Osteoblast (primary cell): ENCODE results near the gene FUBP1. TPM values are rescaled to one million over a fixed set of nuclear protein-coding genes. Genes with fewer than 3 reads are reported as not detected.
"Not testable (repeated sequence)": the region's sequence is repeated elsewhere in the genome, so short reads cannot be mapped to it uniquely, and the experiment has no call there.

Experiments
- DNase-seq: peaks from one replicate; pipeline ENCODE4 v3.0.0; 2011; ENCODE audit warnings: low spot score, mixed read lengths; ENCODE audit not compliant: insufficient read length; ENCODE audit errors: missing footprints
- H2AFZ ChIP-seq: 2 replicates; pipeline ENCODE4 v1.6.0; 2011; ENCODE audit warnings: mild to moderate bottlenecking, low read length
- H3K27ac ChIP-seq: 2 replicates; pipeline ENCODE4 v1.5.1; 2011; ENCODE audit warnings: mild to moderate bottlenecking, low read depth, low read length, moderate library complexity
- H3K27me3 ChIP-seq: 2 replicates; pipeline ENCODE4 v1.6.0; 2012; ENCODE audit warnings: mild to moderate bottlenecking, control low read depth, inconsistent platforms, low read length, moderate library complexity; ENCODE audit not compliant: insufficient read depth
- H3K36me3 ChIP-seq: 2 replicates; pipeline ENCODE4 v1.5.1; 2011; ENCODE audit warnings: mild to moderate bottlenecking, low read length, control low read depth, moderate library complexity; ENCODE audit not compliant: insufficient read depth
- H3K4me1 ChIP-seq: 2 replicates; pipeline ENCODE4 v1.5.1; 2011; ENCODE audit warnings: mild to moderate bottlenecking, low read length, control low read depth, moderate library complexity; ENCODE audit not compliant: insufficient read depth
- H3K4me2 ChIP-seq: 2 replicates; pipeline ENCODE4 v1.6.0; 2011; ENCODE audit warnings: mild to moderate bottlenecking, low read length; ENCODE audit not compliant: insufficient read depth
- H3K4me3 ChIP-seq: fragments of 200-600 bp; sonication (generic); 3 replicates; pipeline ENCODE4 v1.5.1; 2012; ENCODE audit warnings: mild to moderate bottlenecking, low read length, inconsistent platforms; ENCODE audit not compliant: insufficient read depth
- H3K79me2 ChIP-seq: 2 replicates; pipeline ENCODE4 v1.6.0; 2012; ENCODE audit warnings: mild to moderate bottlenecking, low read length, control low read depth, inconsistent platforms; ENCODE audit not compliant: insufficient read depth
- H3K9me3 ChIP-seq: 2 replicates; pipeline ENCODE4 v1.5.1; 2011; ENCODE audit warnings: low read depth, low read length, control low read depth
- H4K20me1 ChIP-seq: 2 replicates; pipeline ENCODE4 v1.6.0; 2012; ENCODE audit warnings: mild to moderate bottlenecking, low read length, control low read depth; ENCODE audit not compliant: insufficient read depth
- CTCF ChIP-seq: IDR thresholded peaks from 2 replicates; pipeline ENCODE4 v1.5.1; 2011; ENCODE audit warnings: mild to moderate bottlenecking, low read depth, low read length, moderate library complexity; ENCODE audit errors: extremely low read depth
- total RNA-seq: library from RNA; depleted of rRNA; stranded (reverse); fragments of >200 nt; gene quantifications from 2 replicates; pipeline ENCODE4 v1.2.3, GENCODE V29; 2012

Gene FUBP1
- 86.9 and 91.6 TPM in 2 replicates for total RNA-seq

GRCh38 chr1:77978969-77979876, at the start of gene FUBP1:
FUBP1 (minus strand) TSS chr1:77979072; CDS start chr1:77979004, 68 bp downstream.
- peak; percentile 95 for DNase-seq
- Histone ChIP-seq H3K27me3 (no peaks in the 10 kb centered on the region), H4K20me1 (peaks cover 37% of the 10 kb centered on the region), H3K4me2 (peak within 1 kb of the TSS; percentile 77), H3K4me1 (peaks cover 36% of the 10 kb centered on the region), H3K79me2 (peaks cover 90% of the 10 kb centered on the region), H2AFZ (peak within 1 kb of the TSS; percentile 97), H3K9me3 (no peaks in the 10 kb centered on the region), H3K27ac (peak within 1 kb of the TSS; percentile 98), H3K36me3 (peaks cover 16% of the 10 kb centered on the region), H3K4me3 (peak within 1 kb of the TSS; percentile 94)
- TF ChIP-seq CTCF = peak; percentile 63

GRCh38 chr1:78021134-78021533, 42.3 kb upstream of the FUBP1 start:
- not testable (repeated sequence) for H3K79me2 ChIP-seq, H4K20me1 ChIP-seq, H3K27ac ChIP-seq, H3K4me2 ChIP-seq, H3K4me3 ChIP-seq, H3K4me1 ChIP-seq, H3K27me3 ChIP-seq, H3K9me3 ChIP-seq, DNase-seq, H2AFZ ChIP-seq
- peaks cover 30% of the 10 kb centered on the region for H3K36me3 ChIP-seq

- Histone ChIP-seq H3K27me3 (no peaks in the 10 kb centered on the region), H3K4me3 (no peak overlapping the region), H3K27ac (no peak overlapping the region), H3K79me2 (peaks cover 10% of the 10 kb centered on the region), H3K4me1 (no peaks in the 10 kb centered on the region), H4K20me1 (peaks cover 14% of the 10 kb centered on the region), H2AFZ (no peak overlapping the region), H3K36me3 (peaks cover 51% of the 10 kb centered on the region), H3K9me3 (no peaks in the 10 kb centered on the region), H3K4me2 (no peak overlapping the region)
- TF ChIP-seq CTCF = no peak
- no peak for DNase-seq
These were observed 40.2 kb upstream of the FUBP1 start for GRCh38 chr1:78019024-78019423.

GRCh38 chr1:78015148-78015547, 36.3 kb upstream of the FUBP1 start:
- Histone ChIP-seq H3K4me3 (no peak overlapping the region), H3K27ac (no peak overlapping the region), H3K79me2 (peaks cover 42% of the 10 kb centered on the region), H3K4me2 (no peak overlapping the region), H3K4me1 (no peaks in the 10 kb centered on the region), H4K20me1 (peaks cover 30% of the 10 kb centered on the region), H2AFZ (no peak overlapping the region), H3K27me3 (no peaks in the 10 kb centered on the region), H3K36me3 (peaks cover 67% of the 10 kb centered on the region), H3K9me3 (no peaks in the 10 kb centered on the region)
- DNase-seq = no peak
- no peak for TF ChIP-seq CTCF
